ENCODE data around the gene FRMD4A. TPM values are rescaled to one million over a fixed set of nuclear protein-coding genes. Genes with fewer than 3 reads are reported as not detected.

Gene FRMD4A
- total RNA-seq, 1 experiment from 2014 or later: 8.8 TPM

DNA sequence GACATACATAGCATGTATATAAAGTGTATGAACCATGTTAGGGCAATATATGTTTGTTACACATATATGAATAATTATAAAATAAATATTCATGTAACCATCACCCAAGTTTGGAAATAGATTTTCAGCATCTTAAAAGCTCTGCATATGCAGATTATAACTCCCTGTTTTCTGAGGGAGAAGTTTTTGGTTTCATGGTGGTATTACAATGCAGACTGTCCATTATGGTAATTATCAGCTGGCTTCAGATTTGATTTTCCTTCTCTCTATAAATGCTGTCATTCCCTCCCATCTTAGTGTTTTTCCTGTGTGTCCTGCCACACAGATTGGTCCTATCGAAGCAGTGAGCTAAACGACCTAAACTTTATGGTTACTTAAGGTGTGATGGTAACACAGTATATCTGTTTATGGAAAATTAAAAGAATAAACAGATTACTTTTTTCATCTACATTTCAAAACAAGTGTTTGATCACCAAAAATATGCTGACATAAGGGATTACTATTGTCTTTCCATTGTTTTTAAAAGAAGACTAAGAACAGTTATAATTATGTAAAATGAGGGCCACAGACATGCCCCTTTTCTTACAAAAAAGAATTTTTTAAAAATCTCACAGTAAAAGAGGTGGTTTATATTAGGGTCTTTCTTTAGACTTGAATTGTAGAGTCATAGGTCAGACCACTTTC is 726.2 kb downstream of the FRMD4A start:
- Histone ChIP-seq H3K4me3 (no peak overlapping the region), H3K9me3 (no peaks in the 10 kb centered on the region), H3K36me3 (peaks cover 7% of the 10 kb centered on the region; the same call in 1 of the 2 replicates), H3K27me3 (no peaks in the 10 kb centered on the region)
- no peak for DNase-seq

DNA sequence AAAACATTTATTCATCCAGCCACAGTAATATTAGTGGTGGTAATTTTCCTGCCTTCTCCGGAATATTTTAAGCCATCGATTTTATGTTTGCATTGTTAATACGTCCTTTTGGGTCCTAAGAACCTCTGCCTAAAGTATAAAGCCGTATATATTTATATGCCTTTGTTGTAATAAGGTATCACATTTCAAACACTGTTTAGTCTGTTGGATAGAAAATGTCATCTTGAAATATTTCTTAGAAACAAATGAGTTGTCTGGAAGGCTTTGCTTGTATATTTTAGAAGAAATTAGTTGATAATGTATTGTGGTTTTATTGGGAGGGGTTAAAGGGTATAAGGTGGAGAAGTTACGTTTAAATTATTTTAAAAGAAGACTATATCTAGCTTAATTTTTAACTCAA is 732.8 kb downstream of the FRMD4A start:
- Histone ChIP-seq H3K27me3 (no peaks in the 10 kb centered on the region), H3K9me3 (no peaks in the 10 kb centered on the region), H3K4me3 (no peak overlapping the region), H3K36me3 (no peaks in the 10 kb centered on the region; the same call in 1 of the 2 replicates)
- no peak for DNase-seq

DNA sequence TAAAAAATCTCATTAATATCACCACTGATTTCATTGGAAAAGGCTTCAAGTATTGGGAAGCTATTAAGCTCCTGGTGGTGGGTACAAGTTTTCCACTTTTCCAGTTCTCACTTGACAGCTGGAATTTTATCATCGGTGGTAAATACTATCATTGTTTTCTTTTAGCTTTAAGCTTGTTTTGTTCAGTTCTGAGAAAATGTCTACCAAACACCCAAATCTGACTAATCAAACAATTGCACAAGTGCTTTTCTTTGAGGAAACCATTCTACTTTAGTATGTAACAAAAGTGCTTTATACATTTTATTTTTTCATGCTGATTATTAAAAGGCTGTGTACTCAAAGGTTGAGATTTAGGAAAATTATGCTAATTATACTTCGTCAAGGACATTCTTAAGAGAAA is 736.1 kb downstream of the FRMD4A start:
- Histone ChIP-seq H3K36me3 (peaks cover 4% of the 10 kb centered on the region), H3K9me3 (no peaks in the 10 kb centered on the region), H3K4me3 (no peak overlapping the region), H3K27me3 (no peaks in the 10 kb centered on the region)
- no peak for DNase-seq
